DOHH2 (cell line): ENCODE measurements around the gene EDEM3.

ENCODE experiments used
- H3F3A ChIP-seq: fragments of 200-600 bp; sonication (generic), shearing (Covaris generic); 2 replicates; pipeline ENCODE4 v1.6.0; 2016; ENCODE audit warnings: antibody characterized with exemption, mild to moderate bottlenecking; ENCODE audit not compliant: control insufficient read depth, insufficient read depth
- H3K27ac ChIP-seq: fragments of 200-600 bp; sonication (generic); 2 replicates; pipeline ENCODE4 v1.5.1; 2014; ENCODE audit warnings: low read depth, mild to moderate bottlenecking, low read length, moderate library complexity
- H3K27me3 ChIP-seq: fragments of 200-600 bp; sonication (generic); 2 replicates; pipeline ENCODE4 v1.6.1; 2014; ENCODE audit warnings: mild to moderate bottlenecking, low read length, mixed read lengths; ENCODE audit not compliant: control insufficient read depth
- H3K36me3 ChIP-seq: fragments of 200-600 bp; sonication (generic); 2 replicates; pipeline ENCODE4 v1.6.1; 2014; ENCODE audit warnings: mild to moderate bottlenecking, low read length, moderate library complexity, mixed read lengths; ENCODE audit not compliant: control insufficient read depth
- H3K4me1 ChIP-seq: fragments of 200-600 bp; sonication (generic); 2 replicates; pipeline ENCODE4 v1.6.1; 2014; ENCODE audit warnings: mild to moderate bottlenecking, low read length, mixed read lengths; ENCODE audit not compliant: control insufficient read depth
- H3K4me2 ChIP-seq: fragments of 200-600 bp; sonication (generic); 2 replicates; pipeline ENCODE4 v1.6.0; 2014; ENCODE audit warnings: mild to moderate bottlenecking, low read length, moderate library complexity
- H3K4me3 ChIP-seq: fragments of 200-600 bp; sonication (generic); 2 replicates; pipeline ENCODE4 v1.5.1; 2014; ENCODE audit warnings: mild to moderate bottlenecking, low read length, mixed read lengths
- H3K79me2 ChIP-seq: fragments of 200-600 bp; sonication (generic); 2 replicates; pipeline ENCODE4 v1.6.1; 2014; ENCODE audit warnings: mild to moderate bottlenecking, low read length, mixed read lengths; ENCODE audit not compliant: control insufficient read depth
- H3K9me2 ChIP-seq: fragments of 200-600 bp; sonication (generic); replicated peaks from 2 replicates; pipeline ENCODE4 v1.6.1; 2014; ENCODE audit warnings: mild to moderate bottlenecking, low read length, mixed read lengths; ENCODE audit not compliant: control insufficient read depth
- H3K9me3 ChIP-seq: fragments of 200-600 bp; sonication (generic); 2 replicates; pipeline ENCODE4 v1.6.1; 2014; ENCODE audit warnings: antibody characterized with exemption, low read length, mixed read lengths; ENCODE audit not compliant: control insufficient read depth, insufficient read depth
- H4K20me1 ChIP-seq: fragments of 200-600 bp; sonication (generic); 2 replicates; pipeline ENCODE4 v1.6.0; 2014; ENCODE audit warnings: low read depth, mild to moderate bottlenecking, antibody characterized with exemption, low read length, moderate library complexity; ENCODE audit not compliant: control insufficient read depth, insufficient read depth
- CTCF ChIP-seq: fragments of 200-600 bp; sonication (generic); IDR thresholded peaks from one replicate; pipeline ENCODE4 v1.5.1; 2014; ENCODE audit warnings: antibody characterized with exemption, mild to moderate bottlenecking, low read depth, low read length; ENCODE audit not compliant: poor library complexity, severe bottlenecking
- EZH2phosphoT487 ChIP-seq: fragments of 200-600 bp; sonication (generic); IDR thresholded peaks from 2 replicates; pipeline ENCODE4 v1.6.1; 2017; ENCODE audit warnings: borderline replicate concordance, mild to moderate bottlenecking, antibody characterized with exemption, low read length, moderate library complexity, mixed read lengths

Gene EDEM3

GRCh38 chr1:184664042-184664660 lies 90.5 kb downstream of the EDEM3 start:
- no peaks in the 10 kb centered on the region for H4K20me1 ChIP-seq
- no peaks in the 10 kb centered on the region for H3F3A ChIP-seq
- H3K9me2 ChIP-seq = no peaks in the 10 kb centered on the region
- no peaks in the 10 kb centered on the region for H3K27me3 ChIP-seq
- no peaks in the 10 kb centered on the region for H3K36me3 ChIP-seq
- H3K9me3 ChIP-seq = no peaks in the 10 kb centered on the region
- no peaks in the 10 kb centered on the region for H3K79me2 ChIP-seq
- H3K4me3 ChIP-seq = no peak overlapping the region
- TF ChIP-seq CTCF (peak; percentile 75), EZH2phosphoT487 (no peak)
- peak overlapping the region; percentile 41 for H3K4me2 ChIP-seq
- no peak overlapping the region for H3K27ac ChIP-seq
- H3K4me1 ChIP-seq = no peaks in the 10 kb centered on the region

GRCh38 chr1:184661801-184662200 lies 92.9 kb downstream of the EDEM3 start:
- Histone ChIP-seq H3K4me3 (no peak overlapping the region), H3K79me2 (no peaks in the 10 kb centered on the region), H4K20me1 (no peaks in the 10 kb centered on the region), H3K36me3 (no peaks in the 10 kb centered on the region), H3K27ac (no peak overlapping the region), H3K4me1 (no peaks in the 10 kb centered on the region), H3F3A (no peaks in the 10 kb centered on the region), H3K4me2 (no peak overlapping the region), H3K9me2 (no peaks in the 10 kb centered on the region), H3K9me3 (no peaks in the 10 kb centered on the region), H3K27me3 (no peaks in the 10 kb centered on the region)
- TF ChIP-seq CTCF (no peak), EZH2phosphoT487 (no peak)

GRCh38 chr1:184660462-184661191 lies 94.0 kb downstream of the EDEM3 start:
- no peaks in the 10 kb centered on the region for H3K36me3 ChIP-seq
- no peak overlapping the region for H3K4me2 ChIP-seq
- H3K27me3 ChIP-seq = no peaks in the 10 kb centered on the region
- H3K4me3 ChIP-seq = no peak overlapping the region
- no peaks in the 10 kb centered on the region for H3F3A ChIP-seq
- H3K27ac ChIP-seq = no peak overlapping the region
- H3K9me2 ChIP-seq = no peaks in the 10 kb centered on the region
- H3K9me3 ChIP-seq = no peaks in the 10 kb centered on the region
- no peak for TF ChIP-seq EZH2phosphoT487
- TF ChIP-seq CTCF = no peak
- H3K79me2 ChIP-seq = no peaks in the 10 kb centered on the region
- no peaks in the 10 kb centered on the region for H3K4me1 ChIP-seq
- H4K20me1 ChIP-seq = no peaks in the 10 kb centered on the region
